Measurements from ENCODE around the gene CACNA1E. TPM values are rescaled to one million over a fixed set of nuclear protein-coding genes. Genes with fewer than 3 reads are reported as not detected.

Gene CACNA1E
- total RNA-seq, 2 experiments from 2014 or later: not detected

- Histone ChIP-seq H3K79me2 (ENCODE audit: insufficient read depth, low read depth, low read length) (no peaks in the 10 kb centered on the region), H3K9me2 (ENCODE audit: insufficient read depth, low read length) (no peaks in the 10 kb centered on the region), H4K20me1 (ENCODE audit: insufficient read depth, low read length) (no peaks in the 10 kb centered on the region), H3K27ac (ENCODE audit: low read depth, low read length, poor library complexity, severe bottlenecking) (no peak overlapping the region), H3K4me3 (ENCODE audit: low read depth, low read length, poor library complexity, severe bottlenecking) (no peak overlapping the region), H3K4me1 (ENCODE audit: insufficient read depth, low read length, poor library complexity, severe bottlenecking) (no peaks in the 10 kb centered on the region), H3K36me3 (ENCODE audit: insufficient read depth, low read length) (no peaks in the 10 kb centered on the region), H3K9me3 (ENCODE audit: low read length) (no peaks in the 10 kb centered on the region), H3K4me2 (ENCODE audit: low read length) (no peak overlapping the region), H2AFZ (ENCODE audit: low read length) (no peak overlapping the region)
- DNase-seq (ENCODE audit: low spot score): no peak
- TF ChIP-seq EZH2phosphoT487 (IDR thresholded peaks at IDR 0.05; ENCODE audit: borderline replicate concordance, low read depth, low read length): no peak
- no peak for TF ChIP-seq CTCF (conservative IDR thresholded peaks at IDR 0.05; ENCODE audit: low read length)
- POLR2A ChIA-PET: no interaction called here
- BruUV-seq (replicated peaks): no TSS peak
- CTCF ChIA-PET (ENCODE audit: unreplicated experiment): no interaction called here
- intact Hi-C loops (cut with micrococcal nuclease; ENCODE audit: unreplicated experiment): no loop called here
Observed at GRCh38 chr1:181445436-181445835, 37.9 kb upstream of the CACNA1E start.

GRCh38 chr1:181448461-181448860, 34.9 kb upstream of the CACNA1E start:
- Histone ChIP-seq H3K79me2 (ENCODE audit: insufficient read depth, low read depth, low read length) (no peaks in the 10 kb centered on the region), H3K4me3 (ENCODE audit: low read depth, low read length, poor library complexity, severe bottlenecking) (no peak overlapping the region), H3K9me2 (ENCODE audit: insufficient read depth, low read length) (no peaks in the 10 kb centered on the region), H3K9me3 (ENCODE audit: low read length) (no peaks in the 10 kb centered on the region), H3K4me1 (ENCODE audit: insufficient read depth, low read length, poor library complexity, severe bottlenecking) (no peaks in the 10 kb centered on the region), H3K27ac (ENCODE audit: low read depth, low read length, poor library complexity, severe bottlenecking) (no peak overlapping the region), H2AFZ (ENCODE audit: low read length) (no peak overlapping the region), H3K4me2 (ENCODE audit: low read length) (no peak overlapping the region), H3K36me3 (ENCODE audit: insufficient read depth, low read length) (no peaks in the 10 kb centered on the region), H4K20me1 (ENCODE audit: insufficient read depth, low read length) (no peaks in the 10 kb centered on the region)
- CTCF ChIA-PET (ENCODE audit: unreplicated experiment): no interaction called here
- intact Hi-C loops (cut with micrococcal nuclease; ENCODE audit: unreplicated experiment): no loop called here
- TF ChIP-seq EZH2phosphoT487 (IDR thresholded peaks at IDR 0.05; ENCODE audit: borderline replicate concordance, low read depth, low read length) (no peak), CTCF (conservative IDR thresholded peaks at IDR 0.05; ENCODE audit: low read length) (no peak)
- no TSS peak for BruUV-seq (replicated peaks)
- no peak for DNase-seq (ENCODE audit: low spot score)
- POLR2A ChIA-PET: no interaction called here

GRCh38 chr1:181451661-181452230, 31.6 kb upstream of the CACNA1E start:
- Histone ChIP-seq H3K4me3 (ENCODE audit: low read depth, low read length, poor library complexity, severe bottlenecking) (no peak overlapping the region), H3K9me3 (ENCODE audit: low read length) (no peaks in the 10 kb centered on the region), H3K27ac (ENCODE audit: low read depth, low read length, poor library complexity, severe bottlenecking) (no peak overlapping the region), H4K20me1 (ENCODE audit: insufficient read depth, low read length) (no peaks in the 10 kb centered on the region), H3K79me2 (ENCODE audit: insufficient read depth, low read depth, low read length) (no peaks in the 10 kb centered on the region), H3K4me1 (ENCODE audit: insufficient read depth, low read length, poor library complexity, severe bottlenecking) (no peaks in the 10 kb centered on the region), H3K4me2 (ENCODE audit: low read length) (no peak overlapping the region), H2AFZ (ENCODE audit: low read length) (no peak overlapping the region), H3K36me3 (ENCODE audit: insufficient read depth, low read length) (no peaks in the 10 kb centered on the region), H3K9me2 (ENCODE audit: insufficient read depth, low read length) (no peaks in the 10 kb centered on the region)
- ChIA-PET POLR2A (no interaction called here), CTCF (ENCODE audit: unreplicated experiment) (no interaction called here)
- no peak for DNase-seq (ENCODE audit: low spot score)
- no peak for TF ChIP-seq EZH2phosphoT487 (IDR thresholded peaks at IDR 0.05; ENCODE audit: borderline replicate concordance, low read depth, low read length)
- no peak for TF ChIP-seq CTCF (conservative IDR thresholded peaks at IDR 0.05; ENCODE audit: low read length)
- intact Hi-C loops (cut with micrococcal nuclease; ENCODE audit: unreplicated experiment): no loop called here
- BruUV-seq (replicated peaks): no TSS peak

Measured in OCI-LY7 (cell line).